Mucosa of stomach (tissue), 1 donor: Measurements from ENCODE around the gene FTO.

Source experiments
- H3K27me3 ChIP-seq: one replicate; pipeline ENCODE4 v1.7.0; 2013; ENCODE audit warnings: mild to moderate bottlenecking, low read length; ENCODE audit not compliant: control insufficient read depth, insufficient read depth
- H3K36me3 ChIP-seq: one replicate; pipeline ENCODE4 v1.7.0; 2013; ENCODE audit warnings: low read length; ENCODE audit not compliant: control insufficient read depth, insufficient read depth
- H3K4me1 ChIP-seq: one replicate; pipeline ENCODE4 v1.7.0; 2013; ENCODE audit warnings: mild to moderate bottlenecking, low read length; ENCODE audit not compliant: control insufficient read depth, insufficient read depth
- H3K4me3 ChIP-seq: one replicate; pipeline ENCODE4 v1.7.0; 2013; ENCODE audit warnings: low read length
- H3K9ac ChIP-seq: one replicate; pipeline ENCODE4 v1.7.0; 2013; ENCODE audit warnings: mild to moderate bottlenecking, low read length, moderate library complexity
- H3K9me3 ChIP-seq: one replicate; pipeline ENCODE4 v1.7.0; 2013; ENCODE audit warnings: mild to moderate bottlenecking, low read length, moderate library complexity; ENCODE audit not compliant: control insufficient read depth
- donor health status: Pancreatic carcinoma.

Gene FTO

DNA sequence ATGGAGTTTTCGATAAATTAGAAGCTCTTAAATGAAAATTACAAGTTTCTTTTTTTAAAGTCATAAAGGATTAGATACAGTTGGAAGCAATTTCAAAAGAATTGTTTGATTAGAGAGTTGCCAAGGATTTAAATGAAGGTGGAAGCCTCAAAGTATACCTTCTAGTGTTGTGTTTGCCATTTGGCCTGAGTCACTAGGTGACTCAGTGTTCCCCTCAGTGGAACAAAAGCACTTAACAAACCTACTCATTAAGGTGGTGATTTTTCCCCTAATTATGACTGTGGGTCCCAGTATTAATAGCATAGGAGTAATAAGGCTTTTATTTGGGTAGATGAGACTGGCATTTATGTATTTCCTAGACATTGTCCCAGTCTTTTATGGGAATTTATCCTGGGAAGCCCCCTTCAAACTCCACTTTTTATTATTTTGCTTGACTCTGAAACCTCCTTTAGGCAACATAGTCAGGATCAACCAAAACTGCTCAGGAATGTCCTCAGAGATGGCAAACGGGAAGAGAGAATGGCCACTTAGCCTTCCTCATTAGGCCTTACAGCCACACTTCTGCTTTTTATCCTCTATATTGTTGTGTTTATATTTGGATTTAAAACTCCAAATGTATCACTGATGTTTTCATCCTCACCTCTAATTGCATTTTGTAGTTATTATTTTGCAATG is 161.0 kb downstream of the FTO start:
- no peaks in the 10 kb centered on the region for H3K27me3 ChIP-seq
- no peaks in the 10 kb centered on the region for H3K4me1 ChIP-seq
- no peak overlapping the region for H3K9ac ChIP-seq
- H3K36me3 ChIP-seq, result no peaks in the 10 kb centered on the region
- no peak overlapping the region for H3K4me3 ChIP-seq
- no peaks in the 10 kb centered on the region for H3K9me3 ChIP-seq

GRCh38 chr16:53865494-53865863 is 161.5 kb downstream of the FTO start:
- no peak overlapping the region for H3K9ac ChIP-seq
- H3K4me3 ChIP-seq, result no peak overlapping the region
- no peaks in the 10 kb centered on the region for H3K27me3 ChIP-seq
- no peaks in the 10 kb centered on the region for H3K9me3 ChIP-seq
- no peaks in the 10 kb centered on the region for H3K36me3 ChIP-seq
- no peaks in the 10 kb centered on the region for H3K4me1 ChIP-seq

GRCh38 chr16:53866520-53866919 is 162.6 kb downstream of the FTO start:
- H3K9ac ChIP-seq, result no peak overlapping the region
- H3K27me3 ChIP-seq, result no peaks in the 10 kb centered on the region
- no peaks in the 10 kb centered on the region for H3K4me1 ChIP-seq

DNA sequence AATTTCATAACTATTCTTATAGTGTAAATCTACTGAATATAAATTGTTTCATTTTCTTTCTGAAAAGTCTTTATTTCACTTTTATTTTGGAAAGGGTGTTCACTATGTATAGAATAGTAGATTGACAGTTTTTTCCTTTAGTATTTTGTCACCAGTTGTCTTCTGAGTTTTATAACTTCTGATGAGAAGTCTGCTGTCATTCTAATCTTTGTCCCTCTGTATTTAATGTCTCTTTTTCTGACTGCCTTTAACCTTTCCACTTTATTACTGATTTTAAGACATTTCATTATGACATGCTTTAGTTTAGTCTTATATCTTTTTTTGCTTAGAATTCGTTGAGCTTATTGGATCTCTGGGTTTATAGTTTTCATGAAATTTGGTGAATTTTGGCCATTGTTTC is 166.9 kb downstream of the FTO start:
- Histone ChIP-seq H3K36me3 (no peaks in the 10 kb centered on the region), H3K9me3 (no peaks in the 10 kb centered on the region), H3K27me3 (no peaks in the 10 kb centered on the region), H3K9ac (no peak overlapping the region), H3K4me1 (no peaks in the 10 kb centered on the region), H3K4me3 (no peak overlapping the region)

More at GRCh38 chr16:53866520-53866919, 162.6 kb downstream of the FTO start:
- no peaks in the 10 kb centered on the region for H3K36me3 ChIP-seq
- H3K9me3 ChIP-seq, result no peaks in the 10 kb centered on the region
- no peak overlapping the region for H3K4me3 ChIP-seq

GRCh38 chr16:53872248-53873221 is 168.6 kb downstream of the FTO start:
- Histone ChIP-seq H3K9me3 (no peaks in the 10 kb centered on the region), H3K4me1 (no peaks in the 10 kb centered on the region), H3K4me3 (no peak overlapping the region), H3K36me3 (no peaks in the 10 kb centered on the region), H3K27me3 (no peaks in the 10 kb centered on the region), H3K9ac (no peak overlapping the region)

DNA sequence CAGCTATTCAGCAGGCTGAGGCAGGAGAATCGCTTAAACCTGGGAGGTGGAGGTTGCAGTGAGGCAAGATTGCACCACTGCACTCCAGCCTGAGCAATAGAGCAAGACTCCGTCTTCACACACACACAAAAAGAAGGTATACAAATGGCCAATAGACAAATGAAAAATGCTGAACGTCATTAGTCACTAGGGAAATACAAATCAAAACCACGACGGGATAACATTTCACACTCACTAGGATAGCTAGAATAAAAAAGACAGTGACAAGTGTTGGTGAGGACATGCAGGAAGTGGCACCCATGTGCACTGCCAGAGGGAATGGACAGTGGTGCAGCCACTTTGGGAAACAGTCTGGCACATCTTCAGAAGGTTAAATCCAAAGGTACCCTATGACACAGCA is 172.9 kb downstream of the FTO start:
- no peaks in the 10 kb centered on the region for H3K36me3 ChIP-seq
- H3K4me1 ChIP-seq, result no peaks in the 10 kb centered on the region
- H3K4me3 ChIP-seq, result no peak overlapping the region
- H3K27me3 ChIP-seq, result no peaks in the 10 kb centered on the region
- no peaks in the 10 kb centered on the region for H3K9me3 ChIP-seq
- H3K9ac ChIP-seq, result no peak overlapping the region

DNA sequence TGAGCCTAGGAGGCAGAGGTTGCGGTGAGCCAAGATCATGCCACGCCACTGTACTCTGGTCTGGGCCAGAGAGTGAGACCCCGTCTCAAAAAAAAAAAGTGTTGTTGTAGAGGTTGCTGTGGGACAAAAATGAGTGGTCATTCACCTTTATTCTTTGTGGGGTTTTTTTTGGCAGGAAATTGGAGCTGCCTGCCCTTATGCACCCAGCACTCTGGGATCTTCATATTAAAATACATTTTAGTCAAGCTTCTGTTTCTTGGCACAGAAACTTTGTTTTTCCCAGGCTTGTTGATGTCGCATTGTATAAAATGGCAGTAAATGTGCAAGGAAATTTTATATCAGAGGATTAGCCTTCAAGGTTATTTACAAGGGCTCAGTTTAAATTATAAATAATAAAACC is 174.3 kb downstream of the FTO start:
- H3K9me3 ChIP-seq, result no peaks in the 10 kb centered on the region
- H3K27me3 ChIP-seq, result no peaks in the 10 kb centered on the region
- H3K36me3 ChIP-seq, result no peaks in the 10 kb centered on the region
- H3K9ac ChIP-seq, result no peak overlapping the region
- no peaks in the 10 kb centered on the region for H3K4me1 ChIP-seq
- H3K4me3 ChIP-seq, result no peak overlapping the region

DNA sequence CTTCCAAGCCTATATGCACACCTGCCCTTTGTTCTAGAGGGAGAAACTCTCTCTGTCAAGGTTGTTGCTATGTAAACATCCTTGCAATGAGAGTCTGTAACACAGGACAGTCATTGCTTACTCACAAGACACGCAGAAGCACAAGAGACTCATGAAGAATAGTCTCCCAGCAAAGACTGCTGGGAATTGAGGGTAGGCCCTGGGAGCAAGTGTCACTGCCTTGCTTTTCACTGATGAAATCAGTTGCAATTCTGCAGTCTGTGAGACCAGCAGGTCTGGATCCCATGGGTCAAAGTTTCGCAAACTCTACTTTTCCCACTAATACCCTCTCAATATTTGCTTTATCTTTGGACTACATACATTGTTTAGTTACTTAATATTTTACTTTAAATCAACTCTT is 177.4 kb downstream of the FTO start:
- Histone ChIP-seq H3K9ac (no peak overlapping the region), H3K4me3 (no peak overlapping the region), H3K36me3 (no peaks in the 10 kb centered on the region), H3K27me3 (no peaks in the 10 kb centered on the region), H3K9me3 (no peaks in the 10 kb centered on the region), H3K4me1 (no peaks in the 10 kb centered on the region)

GRCh38 chr16:53882310-53882709 is 178.4 kb downstream of the FTO start:
- Histone ChIP-seq H3K36me3 (no peaks in the 10 kb centered on the region), H3K4me1 (no peaks in the 10 kb centered on the region), H3K27me3 (no peaks in the 10 kb centered on the region), H3K9me3 (no peaks in the 10 kb centered on the region), H3K9ac (no peak overlapping the region), H3K4me3 (no peak overlapping the region)

DNA sequence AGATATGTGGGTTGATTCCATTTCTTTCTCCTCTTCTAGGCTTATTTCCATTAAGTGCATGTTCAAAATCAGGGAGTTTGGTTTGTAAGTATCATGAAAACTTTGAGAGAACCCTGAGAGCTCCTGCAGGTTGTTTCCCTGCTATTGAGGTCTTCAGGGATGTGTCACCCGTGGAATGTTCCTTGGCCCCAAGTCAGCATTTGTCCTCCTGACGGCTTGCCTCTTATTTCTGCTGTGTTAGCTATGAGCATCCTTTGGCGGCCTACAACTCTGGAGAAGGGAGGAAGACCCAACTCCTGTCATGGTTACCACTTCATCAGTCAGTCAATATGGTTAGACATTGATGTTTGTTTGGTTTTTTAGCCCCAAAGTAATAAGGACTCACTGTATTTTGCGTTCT is 180.8 kb downstream of the FTO start:
- Histone ChIP-seq H3K36me3 (no peaks in the 10 kb centered on the region), H3K9ac (no peak overlapping the region), H3K27me3 (no peaks in the 10 kb centered on the region), H3K9me3 (no peaks in the 10 kb centered on the region), H3K4me3 (no peak overlapping the region), H3K4me1 (no peaks in the 10 kb centered on the region)

GRCh38 chr16:53886482-53887378 is 182.8 kb downstream of the FTO start:
- no peak overlapping the region for H3K4me3 ChIP-seq
- no peaks in the 10 kb centered on the region for H3K4me1 ChIP-seq
- H3K27me3 ChIP-seq, result no peaks in the 10 kb centered on the region
- H3K9me3 ChIP-seq, result no peaks in the 10 kb centered on the region
- no peaks in the 10 kb centered on the region for H3K36me3 ChIP-seq
- H3K9ac ChIP-seq, result no peak overlapping the region

DNA sequence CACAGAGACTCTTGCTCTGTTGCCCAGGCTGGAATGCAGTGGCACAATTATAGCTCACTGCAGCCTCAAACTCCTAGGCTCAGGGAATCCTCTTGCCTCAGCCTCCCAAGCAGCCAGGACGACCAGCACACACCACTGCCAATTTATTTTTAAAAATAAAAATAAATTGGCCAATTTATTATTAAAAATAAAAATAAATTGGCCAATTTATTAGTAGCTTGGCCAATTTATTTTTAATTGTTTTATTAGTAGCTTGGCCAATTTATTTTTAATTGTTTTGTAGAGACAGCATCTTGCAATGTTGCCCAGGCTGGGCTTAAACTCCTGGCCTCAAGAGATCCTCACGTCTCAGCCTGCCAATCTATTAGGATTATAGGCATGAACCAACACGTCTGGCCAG is 184.3 kb downstream of the FTO start:
- Histone ChIP-seq H3K4me1 (no peaks in the 10 kb centered on the region), H3K9me3 (no peaks in the 10 kb centered on the region), H3K4me3 (no peak overlapping the region), H3K9ac (no peak overlapping the region), H3K27me3 (no peaks in the 10 kb centered on the region), H3K36me3 (no peaks in the 10 kb centered on the region)
